ENCODE results near the gene ELMOD3.
"Not testable (repeated sequence)": the region's sequence is repeated elsewhere in the genome, so short reads cannot be mapped to it uniquely, and the experiment has no call there.

ELMOD3 gene

DNA sequence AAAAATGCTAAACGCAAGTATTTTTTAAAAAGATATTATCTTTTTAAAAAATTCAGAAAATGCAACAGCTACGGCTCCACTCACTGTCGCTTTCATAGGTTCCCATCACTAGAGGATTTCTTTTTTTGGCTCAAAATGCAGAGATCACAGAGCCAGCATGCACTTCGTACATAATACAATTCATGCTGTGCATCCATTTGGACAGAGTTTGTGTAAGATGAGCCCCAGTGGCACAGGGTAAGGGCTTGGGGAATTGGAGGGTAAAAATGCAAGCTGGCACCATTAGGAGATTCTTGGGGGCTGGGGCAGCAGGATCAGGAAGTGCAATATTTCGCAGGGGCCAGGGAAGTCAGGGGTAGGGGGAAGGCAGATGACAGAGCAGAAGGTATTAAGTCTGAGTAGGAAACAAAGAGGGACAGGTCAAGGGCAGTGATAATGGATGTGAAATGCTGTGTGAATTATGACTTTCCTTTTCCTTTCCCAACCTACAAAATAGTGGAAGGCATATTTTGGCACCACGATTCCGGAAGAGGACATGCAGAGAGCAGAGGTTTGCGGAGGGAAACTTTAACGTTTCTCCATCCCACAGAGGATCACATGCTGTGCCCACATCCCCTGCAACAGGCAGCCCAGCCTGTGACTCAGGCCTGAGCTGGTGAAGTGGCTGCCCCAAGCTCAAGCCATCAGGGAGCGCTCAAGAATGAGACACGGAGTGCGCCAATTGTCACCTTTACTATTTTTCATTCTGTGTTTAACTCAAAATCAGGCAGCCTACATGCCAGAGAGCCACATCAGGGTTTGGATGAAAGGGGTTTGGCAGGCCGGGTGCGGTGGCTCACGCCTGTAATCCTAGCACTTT, 50.9 kb downstream of the ELMOD3 start:
- DNase-seq = peak; percentile 86

GRCh38 chr2:85409845-85410583, 55.4 kb downstream of the ELMOD3 start, which contains the start of gene CAPG:
TSS of gene CAPG (minus strand) at chr2:85410366. CDS start at chr2:85402145, 8,221 bp downstream.
- peak; percentile 13 to 36 for DNase-seq

- DNase-seq = no peak
These were observed 56.2 kb downstream of the ELMOD3 start for GRCh38 chr2:85410584-85411404.

GRCh38 chr2:85411405-85411748, 56.8 kb downstream of the ELMOD3 start:
- no peak for DNase-seq

- DNase-seq = no peak
These were observed 59.2 kb downstream of the ELMOD3 start for GRCh38 chr2:85413592-85414420.

GRCh38 chr2:85414421-85414759, 59.8 kb downstream of the ELMOD3 start:
- not testable (repeated sequence) for DNase-seq

DNA sequence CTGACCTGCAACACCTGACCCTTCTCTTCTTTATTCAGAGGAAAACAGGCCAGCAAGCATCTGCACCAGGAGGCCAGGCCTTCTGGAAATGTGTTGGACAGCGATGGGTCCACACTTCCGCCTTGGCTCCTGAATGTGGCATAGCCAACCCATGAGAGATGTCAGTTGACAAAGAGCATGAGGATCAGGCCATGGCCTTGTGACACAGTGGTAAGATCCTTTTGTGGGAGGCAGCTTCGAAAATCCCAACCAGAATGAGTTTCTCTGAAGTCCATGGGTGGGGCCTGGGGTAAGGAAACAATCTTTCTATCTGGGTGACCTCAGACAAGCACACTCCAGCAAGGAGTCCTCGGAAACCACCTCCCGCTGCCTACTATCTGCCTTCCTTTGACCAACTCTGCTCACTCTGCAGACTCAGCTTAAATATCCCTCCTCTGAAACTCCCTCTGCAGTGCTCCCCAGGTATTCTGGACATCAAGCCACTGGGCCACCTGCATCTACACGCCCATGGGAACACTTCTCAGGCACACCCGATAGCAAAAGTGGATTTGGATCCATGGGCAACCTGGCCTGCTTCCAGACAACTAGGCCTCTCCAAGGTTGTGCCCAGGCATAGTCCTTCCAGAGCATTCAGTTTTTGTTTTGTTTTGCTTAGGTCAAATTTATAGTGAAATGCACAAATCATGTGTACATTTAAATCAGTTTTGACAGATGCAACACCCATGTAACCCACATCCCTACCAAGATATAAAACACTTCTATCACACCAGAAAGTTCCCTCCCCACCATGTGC, 60.4 kb downstream of the ELMOD3 start:
- no peak for DNase-seq

DNA sequence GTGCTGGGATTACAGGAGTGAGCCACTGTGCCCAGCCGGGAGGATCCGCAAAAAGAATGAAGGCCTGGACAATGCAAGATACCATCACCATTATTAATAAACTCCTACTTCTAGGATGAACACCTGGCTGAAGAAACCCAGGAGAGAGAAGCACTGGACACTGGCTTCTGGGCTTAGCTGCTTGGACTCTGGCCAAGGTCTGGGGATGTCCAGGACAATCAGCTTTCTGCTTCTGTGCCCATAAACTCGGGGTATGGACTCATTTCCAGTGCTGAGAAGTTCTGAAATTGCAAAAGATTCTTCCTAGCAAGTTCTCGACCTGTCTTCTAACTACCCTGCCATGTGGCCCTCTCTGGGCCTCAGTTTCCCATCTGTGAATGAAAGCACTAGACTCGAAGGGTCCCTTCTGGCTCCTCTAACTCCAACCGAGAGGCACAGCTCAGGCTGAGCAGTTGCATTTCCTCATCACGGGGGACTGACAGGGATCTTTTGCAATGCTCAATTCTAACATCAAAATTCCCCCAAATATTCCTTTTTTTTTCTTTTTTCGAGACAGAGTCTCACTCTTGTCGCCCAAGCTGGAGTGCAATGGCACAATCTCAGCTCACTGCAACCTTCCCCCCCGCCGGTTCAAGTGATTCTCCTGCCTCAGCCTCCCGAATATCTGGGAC, 61.5 kb downstream of the ELMOD3 start:
- DNase-seq = no peak

DNA sequence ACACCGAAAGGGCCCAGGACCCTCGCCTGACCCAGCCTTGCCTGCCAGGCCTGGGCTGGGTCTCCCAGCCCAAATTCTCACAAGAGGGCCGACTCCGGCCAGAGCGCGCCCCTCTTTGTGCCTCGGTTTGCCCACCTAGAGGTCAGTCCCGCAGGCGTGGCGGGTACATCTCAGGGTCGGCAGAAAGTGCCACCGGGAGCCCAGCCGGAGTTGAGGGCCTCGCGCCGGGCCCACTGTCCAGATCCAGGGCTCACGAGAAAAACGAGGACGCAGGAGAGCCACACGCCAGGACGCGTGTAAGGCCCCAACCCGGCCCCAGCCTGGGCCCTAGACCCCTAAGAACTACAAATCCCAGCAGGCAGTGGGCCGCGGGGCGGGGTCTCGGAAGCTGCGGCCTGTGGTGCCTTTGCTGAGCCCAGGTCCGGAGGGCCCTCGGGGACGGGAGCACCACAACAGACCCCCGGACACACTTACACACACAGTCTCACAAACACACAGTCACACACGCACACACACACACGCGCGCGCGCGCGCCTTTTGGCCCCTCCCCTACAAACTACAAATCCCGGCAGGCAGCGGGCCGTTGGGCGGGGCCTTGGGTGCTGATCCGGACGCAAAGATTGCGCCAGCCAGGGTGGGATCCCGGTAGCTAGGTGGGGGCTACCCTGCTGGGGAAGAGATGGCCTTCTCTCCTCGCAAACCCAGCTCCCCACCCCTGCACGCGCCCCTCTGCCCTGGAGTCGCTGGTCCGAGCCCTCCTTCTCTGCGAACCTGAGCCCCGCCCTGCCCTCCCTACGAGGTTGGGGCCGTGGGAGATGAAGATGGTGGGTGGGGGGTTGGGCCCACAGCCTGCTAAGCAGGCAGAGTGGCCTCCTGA, 63.8 kb downstream of the ELMOD3 start, which contains the start of gene SH2D6:
Gene SH2D6 (plus strand): TSS at position 583 of the 877 bp plus-strand sequence. CDS start 10,752 bp downstream, outside the sequence.
- peak; percentile 81 to 83 for DNase-seq

GRCh38 chr2:85419009-85419675, 64.6 kb downstream of the ELMOD3 start:
- DNase-seq = no peak

DNA sequence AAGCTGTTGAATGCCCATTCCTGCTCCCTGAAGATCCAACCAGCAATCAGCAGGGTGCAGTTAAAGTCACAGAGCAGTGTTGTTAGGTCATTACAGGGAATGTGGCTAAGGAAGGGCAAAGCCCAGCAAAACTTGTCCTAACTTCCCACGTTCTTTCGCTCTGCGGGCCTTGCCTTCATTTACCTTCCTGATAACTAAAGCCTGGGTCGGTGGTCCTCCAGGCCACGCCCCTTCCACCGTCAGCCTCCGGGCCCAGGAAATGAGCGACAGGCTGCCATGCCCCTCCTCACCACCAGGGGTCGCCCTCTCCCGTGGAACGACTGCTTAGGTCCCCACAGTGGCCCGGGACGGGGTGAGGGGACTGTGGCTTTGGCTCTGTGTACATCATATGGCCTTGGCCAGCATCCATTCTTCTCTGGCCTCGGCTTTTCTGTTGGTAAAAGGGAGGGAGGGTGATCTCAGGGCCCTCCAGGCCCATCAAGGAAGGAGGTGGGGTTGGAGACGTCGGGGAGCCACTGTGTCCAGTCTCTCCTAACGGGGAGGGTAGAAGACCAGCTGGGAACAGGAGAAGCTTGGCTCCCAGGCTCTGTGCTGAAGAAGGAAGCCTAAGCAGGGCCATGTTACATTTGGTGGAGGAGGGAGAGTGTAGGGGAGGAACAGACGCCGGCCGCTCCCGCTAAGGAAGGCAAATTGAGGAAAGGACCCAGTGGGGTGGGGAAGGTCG, 66.1 kb downstream of the ELMOD3 start:
- DNase-seq = peak; percentile 77 to 82

DNA sequence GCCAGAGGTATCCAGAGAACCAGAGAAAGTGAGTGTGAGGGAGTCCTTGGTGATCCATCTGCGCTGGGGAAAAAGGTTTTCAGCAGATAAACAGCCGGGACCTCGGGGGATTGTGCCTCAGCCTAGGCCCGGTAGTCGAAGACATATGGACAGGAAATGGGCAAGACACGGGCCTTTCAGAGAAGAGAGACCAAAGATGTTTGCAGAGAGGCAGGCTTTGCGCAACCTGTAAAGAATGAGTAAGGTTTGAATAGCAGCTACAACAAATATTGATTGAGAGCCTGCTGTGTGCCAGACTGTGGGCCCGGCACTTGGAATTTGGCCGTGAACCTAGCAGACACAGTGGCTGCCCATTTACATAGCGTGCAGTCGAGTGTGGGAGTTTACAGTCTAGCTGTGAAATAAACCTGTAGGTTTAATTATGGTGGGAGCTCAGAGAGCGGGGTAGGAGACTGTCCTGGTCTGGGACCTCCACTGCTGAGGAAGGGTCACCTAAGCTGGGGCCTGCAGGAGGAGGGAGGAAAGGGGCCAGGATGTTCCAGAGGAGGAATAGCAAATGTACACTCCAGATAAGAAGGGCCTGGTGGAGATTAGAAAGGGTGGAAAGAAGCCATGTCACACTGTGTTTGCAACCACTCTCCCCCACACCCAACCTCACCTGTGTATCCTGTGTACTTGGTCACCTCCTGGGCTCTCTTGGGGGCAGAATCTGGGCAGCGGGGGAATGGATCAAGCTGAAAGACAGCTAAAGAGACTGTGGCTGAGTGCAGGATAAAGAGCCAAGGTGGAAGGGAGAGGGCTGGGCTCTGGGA, 66.9 kb downstream of the ELMOD3 start:
- no peak for DNase-seq

DNA sequence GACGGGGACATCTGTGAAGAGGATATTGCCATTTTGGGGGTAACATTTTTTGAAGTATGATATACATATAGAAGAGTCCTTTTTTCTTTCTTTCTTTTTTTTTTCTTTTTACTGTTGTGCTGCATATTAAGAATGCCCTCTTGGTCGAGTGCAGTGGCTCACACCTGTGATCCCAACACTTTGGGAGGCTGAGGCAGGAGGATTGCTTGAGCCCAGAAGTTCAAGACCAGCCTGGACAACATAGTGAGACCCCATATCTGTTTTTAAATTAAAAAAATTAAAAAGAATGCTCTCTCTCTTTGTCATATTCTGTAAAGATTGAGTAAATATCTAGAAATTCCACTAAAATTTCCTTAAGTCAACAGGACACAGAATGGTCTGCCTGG, 67.5 kb downstream of the ELMOD3 start:
- DNase-seq = no peak

DNA sequence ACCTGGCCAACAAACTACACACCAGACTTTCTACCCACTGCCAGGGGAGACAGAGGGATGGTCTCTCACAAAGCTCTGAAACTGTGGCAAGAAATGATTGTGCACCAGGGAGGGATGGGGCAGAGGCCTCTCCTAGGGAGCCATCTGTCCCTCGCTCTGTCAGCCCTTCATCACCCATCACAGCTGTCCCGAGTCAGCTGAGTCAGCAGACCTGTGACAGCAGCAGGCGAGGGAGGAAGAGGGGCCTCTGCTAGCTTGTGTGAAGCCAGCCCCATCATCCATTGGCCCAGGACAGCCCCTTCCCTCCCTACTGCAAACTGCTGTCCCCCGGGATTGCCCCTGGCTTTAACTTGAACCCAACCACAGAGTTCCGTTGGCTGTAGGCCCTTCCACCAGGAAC, 69.0 kb downstream of the ELMOD3 start:
- DNase-seq = no peak

DNA sequence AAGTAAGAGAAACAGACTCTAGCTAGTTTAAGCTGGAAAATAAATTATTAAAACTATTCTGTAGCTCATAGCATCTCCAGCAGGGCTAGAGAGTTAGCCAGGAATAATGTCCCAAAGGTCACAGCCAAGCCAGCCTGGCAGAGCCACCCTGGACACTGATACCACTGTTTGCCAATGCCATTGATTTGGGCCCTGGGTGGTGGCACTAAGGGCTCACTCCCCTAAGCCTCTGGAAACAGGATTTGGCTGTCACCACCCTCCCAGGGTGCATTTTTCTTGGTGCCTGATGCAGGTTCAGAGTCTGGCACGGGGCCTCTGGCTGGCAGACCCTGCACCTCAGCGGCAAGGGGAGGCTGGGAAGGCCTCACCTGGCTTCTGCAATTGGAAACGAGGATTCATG, 71.0 kb downstream of the ELMOD3 start:
- DNase-seq = no peak

GRCh38 chr2:85427300-85427835, 72.8 kb downstream of the ELMOD3 start:
- DNase-seq = no peak

DNA sequence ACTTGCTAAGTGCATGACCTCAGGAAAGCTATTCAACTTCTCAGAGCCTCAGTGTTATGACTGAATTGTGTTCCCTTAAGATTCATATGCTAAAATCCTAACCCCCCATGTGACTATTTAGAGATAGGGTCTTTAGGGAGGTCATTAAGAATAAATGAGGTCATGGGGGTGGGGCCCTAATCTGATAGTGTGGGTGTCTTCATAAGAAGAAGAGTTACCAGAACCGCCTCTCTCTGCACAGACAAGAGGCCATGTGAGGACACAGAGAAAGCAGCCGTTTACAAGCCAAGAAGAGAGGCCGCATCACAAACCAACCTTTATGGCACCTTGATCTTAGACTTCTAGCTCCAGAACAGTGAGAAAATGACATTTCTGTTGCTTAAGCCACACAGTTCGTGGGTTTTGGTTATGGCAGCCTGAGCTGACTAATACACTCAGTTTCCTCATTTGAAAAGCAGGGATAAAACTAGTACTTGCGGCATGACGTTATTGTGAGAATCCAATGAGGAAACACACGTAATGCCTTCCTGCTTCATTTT, 73.8 kb downstream of the ELMOD3 start:
- DNase-seq = peak; percentile 41 to 48

Data from Kasumi-1 (cell line).